Esophagus squamous epithelium (tissue), 5 donors: Measurements from ENCODE around the gene LIN52. TPM values are rescaled to one million over a fixed set of nuclear protein-coding genes. Genes with fewer than 3 reads are reported as not detected.
"Not testable (repeated sequence)": the region's sequence is repeated elsewhere in the genome, so short reads cannot be mapped to it uniquely, and the experiment has no call there.

ENCODE experiments used
- DNase-seq: peaks from one replicate; lab custom pipeline; 2025; lab: John Stamatoyannopoulos, UW
- H3K27ac ChIP-seq, 4 donors: fragments of 200-600 bp; sonication (generic); one replicate each; pipeline ENCODE4 v1.5.1; 2016 to 2019; ENCODE audit warnings: mild to moderate bottlenecking in 1 of 4
- H3K27me3 ChIP-seq, 4 donors: fragments of 200-600 bp; sonication (generic); 1 replicate in 3 of 4; 2 replicates in 1 of 4; pipeline versions ENCODE4 v1.5.1 to v1.6.0; 2017 to 2021; ENCODE audit warnings: antibody characterized with exemption in 1 of 4
- H3K36me3 ChIP-seq, 3 donors: fragments of 200-600 bp; sonication (generic); one replicate each; pipeline ENCODE4 v1.5.1; 2016 to 2019
- H3K4me1 ChIP-seq, 3 donors: fragments of 200-600 bp; sonication (generic); one replicate each; pipeline ENCODE4 v1.5.1; 2017 to 2019
- H3K4me3 ChIP-seq, 4 donors: fragments of 200-600 bp; sonication (generic); 1 replicate in 3 of 4; 2 replicates in 1 of 4; pipeline ENCODE4 v1.5.1; 2016 to 2019; ENCODE audit warnings: mild to moderate bottlenecking in 2 of 4, moderate library complexity in 1 of 4
- H3K9me3 ChIP-seq, 3 donors: fragments of 200-600 bp; sonication (generic); one replicate each; pipeline ENCODE4 v1.5.1; 2016 to 2019
- CTCF ChIP-seq, 6 experiments: fragments of 450-650 bp in 4 of 6; fragments of 200-600 bp in 2 of 6; sonication (generic) in 2 of 6; IDR thresholded peaks; one replicate each; pipeline ENCODE4 v1.5.1; 2016 to 2019; ENCODE audit warnings: antibody characterized with exemption in 6 of 6, mild to moderate bottlenecking in 4 of 6, moderate library complexity in 4 of 6
- POLR2A ChIP-seq, 4 donors: fragments of 450-650 bp; IDR thresholded peaks; one replicate each; pipeline ENCODE4 v1.6.1; 2017; ENCODE audit warnings: antibody characterized with exemption in 4 of 4, mild to moderate bottlenecking in 4 of 4, moderate library complexity in 3 of 4
- WGBS, 2 donors: methylation state at CpG; one replicate each; pipeline ENCODE4 v1.1.5; 2018; 5-methylcytosine and 5-hydroxymethylcytosine counted together
- intact Hi-C: fragments of 100-400 bp; cut with DNase I; formaldehyde crosslinking; loops from one replicate; pipeline ENCODE4 v1.15.0; 2022
- total RNA-seq, 4 donors: library from RNA; depleted of rRNA; stranded (reverse); fragments of >200 nt; gene quantifications; one replicate each; pipeline ENCODE4 v1.1.0, GENCODE V29; 2016
- donor health status: DM: yes; HTN: yes; CAD: no.

Gene LIN52
- total RNA-seq, 4 donors from 2014 or later, result 2.4 to 8.9 (median 6.1) TPM

GRCh38 chr14:74109369-74109768 is 24.6 kb downstream of the LIN52 start:
- Histone ChIP-seq H3K27me3 (no peaks in the 10 kb centered on the region), H3K9me3 (no peaks in the 10 kb centered on the region), H3K4me3 (no peak overlapping the region), H3K27ac (no peak overlapping the region), H3K36me3 (peaks cover 0 to 45% (median 0%) of the 10 kb centered on the region in 3 donors), H3K4me1 (no peaks in the 10 kb centered on the region)
- intact Hi-C loops, result no loop called here
- no peak for DNase-seq
- 83 to 86% methylated on average over 1 of the region's 1 CpG for whole genome bisulfite sequencing, 2 donors
- TF ChIP-seq POLR2A (IDR thresholded peaks at IDR 0.05), result no peak

GRCh38 chr14:74111395-74112216 is 26.9 kb downstream of the LIN52 start:
- H3K9me3 ChIP-seq, intact Hi-C loops, H3K4me3 ChIP-seq, DNase-seq, H3K27ac ChIP-seq, H3K27me3 ChIP-seq, H3K4me1 ChIP-seq: not testable (repeated sequence)
- H3K36me3 ChIP-seq, result peaks cover 0 to 33% (median 0%) of the 10 kb centered on the region in 3 donors
- 92 to 94% methylated on average over 12 to 13 of the region's 13 CpGs for WGBS, 2 donors
- TF ChIP-seq CTCF (IDR thresholded peaks at IDR 0.05), result peak in 4 of 6 experiments; percentile 40 to 59 (median 45)

GRCh38 chr14:74125487-74125886 is 40.7 kb downstream of the LIN52 start:
- H3K27me3 ChIP-seq, H3K27ac ChIP-seq, H3K4me1 ChIP-seq, intact Hi-C loops, H3K9me3 ChIP-seq, H3K4me3 ChIP-seq, DNase-seq: not testable (repeated sequence)
- H3K36me3 ChIP-seq, result peaks cover 0 to 12% (median 0%) of the 10 kb centered on the region in 3 donors
- WGBS, 2 donors, result 89 to 97% methylated on average over 2 to 4 of the region's 5 CpGs

- H3K27me3 ChIP-seq, result no peaks in the 10 kb centered on the region
- H3K27ac ChIP-seq, result no peak overlapping the region
- intact Hi-C loops, result no loop called here
- 93 to 94% methylated on average over 1 of the region's 1 CpG for WGBS, 2 donors
- no peaks in the 10 kb centered on the region for H3K4me1 ChIP-seq
- H3K9me3 ChIP-seq, result no peaks in the 10 kb centered on the region
- peaks cover 0 to 4% (median 0%) of the 10 kb centered on the region in 3 donors for H3K36me3 ChIP-seq
- no peak for DNase-seq
- no peak for TF ChIP-seq POLR2A (IDR thresholded peaks at IDR 0.05)
- TF ChIP-seq CTCF (IDR thresholded peaks at IDR 0.05), result no peak
- no peak overlapping the region for H3K4me3 ChIP-seq
These were observed 41.7 kb downstream of the LIN52 start for GRCh38 chr14:74126315-74127013.

GRCh38 chr14:74127634-74128033 is 42.9 kb downstream of the LIN52 start:
- Histone ChIP-seq H3K27me3 (no peaks in the 10 kb centered on the region), H3K9me3 (no peaks in the 10 kb centered on the region), H3K4me3 (no peak overlapping the region), H3K36me3 (no peaks in the 10 kb centered on the region), H3K4me1 (no peaks in the 10 kb centered on the region), H3K27ac (no peak overlapping the region)
- TF ChIP-seq POLR2A (IDR thresholded peaks at IDR 0.05) (no peak), CTCF (IDR thresholded peaks at IDR 0.05) (no peak)
- intact Hi-C loops, result no loop called here
- no peak for DNase-seq
- 100% methylated on average over 1 of the region's 1 CpG; no CpG with 5 or more reads in 1 of the 2 donors for WGBS, 2 donors
